SJSA1 (cell line): ENCODE data around the gene SLC25A21. TPM values are rescaled to one million over a fixed set of nuclear protein-coding genes. Genes with fewer than 3 reads are reported as not detected.

Source experiments
- DNase-seq, 2 experiments: peaks; one replicate each; pipeline ENCODE4 v3.0.0-alpha.2; 2015 to 2020; ENCODE audit warnings: low spot score in 2 of 2, low read depth in 1 of 2
- H3K27ac ChIP-seq: fragments of 250-450 bp; sonication (Bioruptor Pico); 2 replicates; pipeline ENCODE4 v1.5.1; 2020; ENCODE audit warnings: mild to moderate bottlenecking, moderate library complexity
- H3K27me3 ChIP-seq: fragments of 250-450 bp; sonication (Bioruptor Pico); replicated peaks from 2 replicates; pipeline ENCODE4 v1.5.1; 2020; ENCODE audit warnings: mild to moderate bottlenecking, moderate library complexity
- H3K36me3 ChIP-seq: fragments of 250-450 bp; sonication (Bioruptor Pico); 2 replicates; pipeline ENCODE4 v1.5.1; 2020; ENCODE audit warnings: mild to moderate bottlenecking
- H3K4me1 ChIP-seq: fragments of 250-450 bp; sonication (Bioruptor Pico); replicated peaks from 2 replicates; pipeline ENCODE4 v1.6.1; 2021; ENCODE audit warnings: mild to moderate bottlenecking
- H3K4me3 ChIP-seq: fragments of 250-450 bp; sonication (Bioruptor Pico); 2 replicates; pipeline ENCODE4 v1.5.1; 2020; ENCODE audit warnings: mild to moderate bottlenecking
- H3K9me3 ChIP-seq: fragments of 250-450 bp; sonication (Bioruptor Pico); replicated peaks from 2 replicates; pipeline ENCODE4 v1.5.1; 2020; ENCODE audit warnings: mild to moderate bottlenecking
- total RNA-seq: library from RNA; depleted of rRNA; stranded (reverse); fragments of >200 nt; shearing (Covaris generic); gene quantifications from 2 replicates; pipeline ENCODE4 v1.2.3, GENCODE V29; 2014

SLC25A21 gene
- total RNA-seq, 1 experiment from 2014 or later: 2.6 TPM

- H3K27ac ChIP-seq: no peak overlapping the region
- no peaks in the 10 kb centered on the region for H3K4me1 ChIP-seq
- H3K4me3 ChIP-seq: no peak overlapping the region
- H3K9me3 ChIP-seq: no peaks in the 10 kb centered on the region
- no peak for DNase-seq
- H3K36me3 ChIP-seq: no peaks in the 10 kb centered on the region
- H3K27me3 ChIP-seq: no peaks in the 10 kb centered on the region
Measured at GRCh38 chr14:37023875-37024565, 148.4 kb downstream of the SLC25A21 start.

- Histone ChIP-seq H3K27ac (no peak overlapping the region), H3K9me3 (no peaks in the 10 kb centered on the region), H3K4me3 (no peak overlapping the region), H3K4me1 (no peaks in the 10 kb centered on the region), H3K36me3 (no peaks in the 10 kb centered on the region), H3K27me3 (no peaks in the 10 kb centered on the region)
- DNase-seq: no peak
Measured at GRCh38 chr14:37021390-37021789, 151.0 kb downstream of the SLC25A21 start.

DNA sequence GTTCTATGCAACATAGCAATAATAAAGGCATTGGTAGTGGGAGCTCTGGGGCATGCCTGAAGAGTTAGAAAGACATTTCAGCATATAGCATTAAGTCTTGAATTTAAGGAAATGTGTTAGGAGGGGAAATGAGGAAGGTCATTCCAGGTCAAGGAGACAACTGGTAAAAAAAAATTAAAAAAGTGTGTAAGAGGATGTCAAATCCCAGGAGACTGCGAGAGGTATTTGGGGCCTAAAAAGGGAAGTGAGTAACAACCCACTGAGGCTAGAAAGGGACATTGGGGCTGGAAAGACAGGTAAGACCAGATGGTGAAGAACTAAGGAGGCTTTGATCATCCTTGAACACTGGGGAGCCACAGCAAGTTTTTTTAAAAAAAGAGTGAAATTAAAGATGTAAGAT is 152.9 kb downstream of the SLC25A21 start:
- H3K27ac ChIP-seq: no peak overlapping the region
- no peaks in the 10 kb centered on the region for H3K27me3 ChIP-seq
- H3K4me1 ChIP-seq: no peaks in the 10 kb centered on the region
- DNase-seq: no peak
- no peaks in the 10 kb centered on the region for H3K36me3 ChIP-seq
- H3K9me3 ChIP-seq: no peaks in the 10 kb centered on the region
- no peak overlapping the region for H3K4me3 ChIP-seq

DNA sequence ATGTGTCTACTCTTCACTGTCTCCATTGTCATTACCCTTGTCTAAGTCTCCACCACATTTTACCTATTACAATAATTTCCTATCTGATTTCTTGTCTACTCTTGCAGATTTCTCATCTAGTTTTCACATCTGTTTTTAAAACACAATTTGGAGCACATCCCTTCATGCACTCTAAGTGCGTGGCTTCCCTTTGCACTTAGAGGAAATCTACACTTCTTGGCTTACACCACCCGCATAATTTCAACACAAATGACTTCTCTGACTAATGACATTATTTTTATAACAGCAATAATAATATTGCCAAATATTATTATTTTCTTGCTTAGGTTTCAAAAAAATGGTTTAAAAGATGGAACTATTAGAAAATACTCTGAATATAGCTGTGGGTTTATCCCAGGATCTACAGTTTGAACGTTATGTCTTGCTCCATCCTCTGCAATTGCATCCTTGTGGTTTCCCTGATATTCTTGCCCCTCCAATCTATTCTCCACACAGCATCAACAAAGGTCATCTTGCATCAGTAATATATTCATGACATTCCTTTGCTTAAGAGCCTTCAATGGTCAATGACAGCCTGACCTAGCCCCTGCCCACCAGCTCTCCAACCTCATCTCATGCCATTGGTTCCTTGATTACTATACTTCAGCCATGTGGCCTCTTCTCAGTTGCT is 153.7 kb downstream of the SLC25A21 start:
- no peak overlapping the region for H3K4me3 ChIP-seq
- H3K27me3 ChIP-seq: no peaks in the 10 kb centered on the region
- no peaks in the 10 kb centered on the region for H3K36me3 ChIP-seq
- no peak for DNase-seq
- H3K27ac ChIP-seq: no peak overlapping the region
- no peaks in the 10 kb centered on the region for H3K9me3 ChIP-seq
- no peaks in the 10 kb centered on the region for H3K4me1 ChIP-seq

DNA sequence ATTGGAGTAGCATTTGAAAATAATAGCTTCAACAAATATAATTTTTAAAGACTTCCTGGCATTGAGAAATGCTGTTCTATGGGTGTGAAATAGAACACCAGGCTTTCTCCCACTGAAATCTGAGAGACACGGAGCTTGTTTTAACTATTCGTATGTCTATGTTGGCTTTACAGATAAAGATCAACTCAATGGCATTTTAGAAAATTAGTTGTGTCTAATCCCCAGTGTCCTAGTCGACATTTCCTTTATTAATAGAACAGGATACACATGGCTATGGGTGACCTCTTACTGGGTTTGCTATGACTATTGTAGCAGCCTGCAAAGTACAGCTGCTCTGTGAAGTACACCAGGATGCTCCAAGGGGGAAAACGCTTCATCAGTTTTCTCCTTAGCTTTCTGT is 159.3 kb downstream of the SLC25A21 start:
- no peak for DNase-seq
- Histone ChIP-seq H3K27ac (no peak overlapping the region), H3K9me3 (no peaks in the 10 kb centered on the region), H3K4me3 (no peak overlapping the region), H3K4me1 (0 out of 2 replicates have a peak, but pooled peaks cover 3% of the 10 kb centered on the region), H3K27me3 (no peaks in the 10 kb centered on the region), H3K36me3 (no peaks in the 10 kb centered on the region)

- Histone ChIP-seq H3K36me3 (no peaks in the 10 kb centered on the region), H3K4me3 (no peak overlapping the region), H3K9me3 (no peaks in the 10 kb centered on the region), H3K4me1 (peaks cover 26% of the 10 kb centered on the region), H3K27ac (no peak overlapping the region), H3K27me3 (no peaks in the 10 kb centered on the region)
- no peak for DNase-seq
Measured at GRCh38 chr14:36998686-36999085, 173.7 kb downstream of the SLC25A21 start.

DNA sequence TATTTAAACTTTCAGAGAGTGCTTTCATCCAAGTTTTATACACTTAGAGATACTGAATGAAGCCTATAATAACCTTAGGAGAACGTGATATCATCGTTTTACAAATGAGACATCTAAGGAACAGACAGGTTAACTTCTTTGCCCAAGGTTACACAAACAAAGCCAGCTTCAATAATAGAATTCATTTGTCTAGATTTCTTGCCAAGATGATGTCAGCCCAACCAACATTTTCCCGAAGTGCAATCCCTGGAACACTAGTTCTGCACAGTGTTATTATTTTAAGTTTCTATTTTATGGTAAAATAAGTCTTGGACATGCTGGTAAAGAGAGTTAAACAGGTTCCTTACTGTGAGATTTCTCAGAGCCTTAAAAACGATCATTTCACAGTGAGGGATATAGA is 174.6 kb downstream of the SLC25A21 start:
- Histone ChIP-seq H3K4me3 (no peak overlapping the region), H3K27me3 (no peaks in the 10 kb centered on the region), H3K27ac (no peak overlapping the region), H3K9me3 (no peaks in the 10 kb centered on the region), H3K4me1 (peaks cover 29% of the 10 kb centered on the region), H3K36me3 (no peaks in the 10 kb centered on the region)
- no peak for DNase-seq

GRCh38 chr14:36996857-36997590 is 175.4 kb downstream of the SLC25A21 start:
- no peaks in the 10 kb centered on the region for H3K27me3 ChIP-seq
- DNase-seq: no peak
- no peaks in the 10 kb centered on the region for H3K36me3 ChIP-seq
- H3K27ac ChIP-seq: peak overlapping the region; percentile 86
- H3K4me1 ChIP-seq: peaks cover 34% of the 10 kb centered on the region
- no peaks in the 10 kb centered on the region for H3K9me3 ChIP-seq
- no peak overlapping the region for H3K4me3 ChIP-seq

DNA sequence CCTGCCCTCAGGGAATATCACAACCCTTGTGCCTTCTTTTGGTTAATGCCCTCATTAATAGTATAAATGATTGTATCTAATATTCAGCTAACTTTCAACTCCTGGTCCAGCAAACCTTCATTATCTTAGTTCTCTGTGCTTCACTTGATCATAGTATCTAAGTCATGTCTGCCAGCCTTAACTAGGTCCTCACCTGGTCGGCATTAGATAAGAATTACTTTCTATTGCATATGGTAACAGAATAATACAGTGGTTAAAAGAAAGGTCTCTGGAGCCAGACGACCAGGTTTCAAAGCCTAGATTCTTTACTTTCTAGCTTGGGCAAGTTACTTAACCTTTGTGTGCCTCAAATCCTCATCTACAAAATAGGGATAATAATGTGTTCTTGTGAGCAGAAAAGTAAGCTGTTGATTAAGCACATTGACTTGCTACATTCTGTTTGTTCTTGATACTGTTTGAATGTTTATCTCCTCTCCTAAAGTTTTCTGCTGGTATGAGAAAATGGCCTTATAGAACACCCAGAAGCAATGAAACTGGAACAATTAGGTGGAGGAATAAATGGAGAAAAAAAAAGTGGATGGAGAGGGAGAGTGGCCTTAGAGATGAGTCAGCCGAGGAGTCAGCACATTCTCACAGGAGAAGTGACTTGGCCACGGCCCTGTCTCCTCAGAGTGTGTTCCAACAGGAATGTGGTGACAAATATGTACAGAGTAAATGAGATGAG is 176.1 kb downstream of the SLC25A21 start:
- Histone ChIP-seq H3K4me1 (peaks cover 34% of the 10 kb centered on the region), H3K27me3 (no peaks in the 10 kb centered on the region), H3K36me3 (no peaks in the 10 kb centered on the region), H3K27ac (peak overlapping the region; percentile 86), H3K4me3 (no peak overlapping the region), H3K9me3 (no peaks in the 10 kb centered on the region)
- peak; percentile 82 to 84 for DNase-seq

- Histone ChIP-seq H3K9me3 (no peaks in the 10 kb centered on the region), H3K27me3 (no peaks in the 10 kb centered on the region), H3K27ac (no peak overlapping the region), H3K36me3 (no peaks in the 10 kb centered on the region), H3K4me1 (peaks cover 21% of the 10 kb centered on the region), H3K4me3 (no peak overlapping the region)
- DNase-seq: no peak
Measured at GRCh38 chr14:36989806-36990205, 182.6 kb downstream of the SLC25A21 start.

GRCh38 chr14:36988989-36989388 is 183.4 kb downstream of the SLC25A21 start:
- no peaks in the 10 kb centered on the region for H3K36me3 ChIP-seq
- peaks cover 21% of the 10 kb centered on the region for H3K4me1 ChIP-seq
- no peaks in the 10 kb centered on the region for H3K9me3 ChIP-seq
- H3K27me3 ChIP-seq: no peaks in the 10 kb centered on the region
- H3K4me3 ChIP-seq: no peak overlapping the region
- no peak for DNase-seq
- no peak overlapping the region for H3K27ac ChIP-seq

DNA sequence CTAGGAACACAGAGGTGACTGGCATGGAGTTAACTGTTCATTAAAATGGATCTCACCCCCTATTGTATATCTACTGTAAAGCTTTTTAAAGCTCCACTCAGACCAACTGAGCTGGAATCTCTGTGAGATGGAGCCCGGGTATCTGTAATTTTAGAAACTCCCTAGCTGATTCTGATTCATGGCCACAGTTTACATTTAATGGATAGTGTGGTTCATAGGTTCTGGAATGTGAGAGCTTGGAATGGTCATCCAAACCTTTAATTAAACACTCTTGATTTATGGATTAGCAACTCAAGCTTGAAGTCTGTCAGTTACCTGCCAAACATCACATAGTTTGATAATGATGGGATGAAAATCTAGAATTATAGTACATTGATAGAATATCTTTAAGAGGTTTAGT is 183.8 kb downstream of the SLC25A21 start:
- Histone ChIP-seq H3K9me3 (no peaks in the 10 kb centered on the region), H3K4me3 (no peak overlapping the region), H3K36me3 (no peaks in the 10 kb centered on the region), H3K27ac (no peak overlapping the region), H3K27me3 (no peaks in the 10 kb centered on the region), H3K4me1 (peaks cover 21% of the 10 kb centered on the region)
- DNase-seq: no peak

DNA sequence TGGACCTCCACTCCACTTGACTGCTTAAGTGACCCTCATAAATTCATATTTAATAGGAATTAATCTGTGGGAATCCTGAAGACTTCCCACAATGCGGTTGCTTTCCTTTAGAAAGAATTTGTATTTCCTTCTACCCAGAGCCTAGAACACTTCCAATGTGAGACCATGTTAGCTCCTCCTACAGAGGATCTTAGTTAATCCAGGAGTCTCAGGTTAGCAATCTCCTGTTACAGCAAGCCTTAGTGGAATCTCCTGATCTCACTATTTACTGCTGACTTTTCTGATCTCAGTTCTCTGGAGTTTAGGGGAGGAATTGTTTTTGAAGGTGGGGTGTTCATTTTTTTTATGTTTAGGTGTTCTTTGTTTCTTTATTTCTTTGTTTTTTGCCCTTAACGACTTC is 186.0 kb downstream of the SLC25A21 start:
- Histone ChIP-seq H3K27ac (no peak overlapping the region), H3K36me3 (no peaks in the 10 kb centered on the region), H3K4me3 (no peak overlapping the region), H3K4me1 (peaks cover 32% of the 10 kb centered on the region), H3K27me3 (no peaks in the 10 kb centered on the region), H3K9me3 (no peaks in the 10 kb centered on the region)
- DNase-seq: no peak
